EL (cell line): ENCODE measurements around the gene PLN.

ENCODE experiments used
- DNase-seq: peaks from one replicate; pipeline ENCODE4 v3.0.0-alpha.2; 2016

The PLN gene

DNA sequence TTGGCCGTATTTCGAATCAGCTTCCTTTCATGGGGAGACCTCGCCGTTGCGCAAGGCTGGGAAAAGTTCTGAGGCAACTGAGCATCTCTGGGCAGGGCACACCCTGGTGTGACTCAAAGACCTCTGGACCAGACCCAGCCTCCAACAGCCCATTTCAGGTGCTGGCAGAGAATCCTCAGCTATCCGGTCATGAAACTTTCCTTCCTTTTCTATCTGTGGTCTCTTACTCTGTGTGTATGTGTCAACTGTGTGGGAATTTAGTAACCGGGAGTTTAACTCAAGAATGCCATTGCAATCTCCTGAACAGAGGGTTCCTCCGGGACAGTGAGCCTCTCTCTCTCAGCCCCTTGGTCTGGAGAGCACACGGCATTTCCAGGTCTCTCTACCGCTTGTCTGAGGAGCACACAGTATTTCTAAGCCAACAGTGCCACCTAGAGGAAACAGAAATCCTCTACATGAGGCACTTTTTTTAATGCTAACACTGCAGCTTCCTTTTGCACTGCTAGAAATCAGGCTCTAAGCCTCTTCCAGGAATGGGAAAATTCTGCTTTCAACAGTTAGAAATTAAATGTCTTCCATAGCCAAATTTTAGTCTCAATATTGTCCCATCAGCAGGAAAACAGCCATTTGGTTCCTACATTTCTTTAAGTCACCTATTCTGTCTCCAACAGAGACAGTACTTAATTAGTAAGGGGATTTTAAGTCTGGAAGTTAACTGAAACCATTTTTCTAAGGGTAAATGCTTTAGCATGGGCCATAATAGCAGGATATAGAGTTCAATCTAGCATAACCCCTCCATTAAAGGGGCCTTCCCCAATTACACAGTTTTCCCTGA is 32.7 kb downstream of the PLN start:
- DNase-seq = peak; percentile 74

DNA sequence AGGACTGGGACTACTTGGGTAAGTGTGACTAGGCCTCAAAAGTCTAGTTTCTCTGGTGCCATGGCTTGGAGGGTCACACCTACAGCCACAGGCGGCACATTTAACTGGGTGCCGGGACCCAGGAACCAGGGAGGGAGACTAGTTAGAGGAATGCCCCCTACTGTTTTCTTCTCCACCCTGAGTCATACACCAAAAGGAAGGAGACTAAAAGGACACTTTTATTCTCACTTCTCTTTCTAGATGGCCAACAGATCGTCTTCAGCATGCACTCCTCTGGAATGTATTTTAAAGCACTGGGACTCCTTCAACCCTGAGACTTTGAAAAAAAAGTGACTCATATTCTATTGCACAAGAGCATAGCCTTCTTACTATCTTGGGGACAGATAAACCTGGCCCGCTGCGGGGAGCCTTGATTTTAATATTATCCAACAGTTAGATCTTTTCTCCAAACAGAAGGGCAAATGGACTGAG is 33.4 kb downstream of the PLN start:
- DNase-seq = peak; percentile 81

DNA sequence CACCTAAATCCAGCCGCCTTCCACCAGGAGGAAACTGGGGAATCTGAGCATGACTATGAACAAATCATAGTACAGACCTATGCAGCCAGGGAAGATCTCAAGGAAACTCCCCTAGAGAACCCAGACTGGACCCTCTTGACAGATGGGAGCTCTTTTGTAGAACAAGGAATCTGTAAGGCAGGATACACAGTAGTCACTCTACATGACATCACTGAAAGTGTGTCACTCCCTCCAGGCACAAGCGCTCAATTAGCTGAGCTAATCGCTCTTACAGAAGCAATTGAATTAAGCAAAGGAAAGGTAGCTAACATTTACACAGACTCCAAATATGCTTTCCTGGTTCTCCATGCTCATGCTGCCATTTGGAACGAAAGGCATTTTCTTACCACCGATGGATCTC is 36.8 kb downstream of the PLN start:
- no peak for DNase-seq

GRCh38 chr6:118586746-118587485 is 38.8 kb downstream of the PLN start:
- DNase-seq = no peak

DNA sequence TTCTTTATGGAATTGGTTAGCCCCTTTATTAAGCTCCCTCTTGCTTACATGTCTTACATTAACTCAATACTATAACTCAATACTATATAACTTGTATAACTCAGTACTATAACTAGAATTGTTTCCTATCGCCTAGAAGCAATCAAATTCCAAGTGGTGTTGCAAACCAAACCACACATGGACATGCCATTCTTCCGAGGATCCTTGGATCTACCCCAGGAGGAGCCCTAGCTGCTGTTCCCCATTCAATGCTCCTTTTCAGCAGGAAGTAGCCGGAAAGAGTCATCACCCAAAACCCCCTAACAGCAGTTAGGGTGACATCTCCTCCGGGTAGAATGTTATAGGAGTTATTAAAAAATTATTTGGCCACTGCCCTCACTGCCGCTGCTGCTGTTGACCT is 40.5 kb downstream of the PLN start:
- peak; percentile 38 for DNase-seq

DNA sequence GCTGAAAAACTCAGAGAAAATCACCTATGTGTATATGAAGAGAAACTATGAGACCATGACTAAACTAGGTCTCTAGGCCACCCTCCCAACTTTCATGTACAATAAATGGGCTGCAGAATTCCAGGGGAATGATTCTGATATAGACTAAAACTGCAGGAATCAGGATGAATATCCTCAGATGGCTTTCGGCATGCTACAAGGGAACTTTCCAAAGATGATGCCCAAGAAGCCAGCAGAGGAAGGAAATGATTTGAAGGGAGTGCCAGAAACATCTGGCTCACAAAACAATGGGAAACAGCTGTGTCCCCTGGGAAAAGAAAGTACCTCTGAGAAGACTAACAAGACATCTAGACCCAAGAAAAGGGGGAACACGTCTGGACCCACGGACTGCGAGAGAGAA is 41.1 kb downstream of the PLN start:
- DNase-seq = no peak

- DNase-seq = no peak
Observed at GRCh38 chr6:118589649-118590365, 41.7 kb downstream of the PLN start.

- no peak for DNase-seq
Observed at GRCh38 chr6:118591897-118592296, 43.8 kb downstream of the PLN start.

DNA sequence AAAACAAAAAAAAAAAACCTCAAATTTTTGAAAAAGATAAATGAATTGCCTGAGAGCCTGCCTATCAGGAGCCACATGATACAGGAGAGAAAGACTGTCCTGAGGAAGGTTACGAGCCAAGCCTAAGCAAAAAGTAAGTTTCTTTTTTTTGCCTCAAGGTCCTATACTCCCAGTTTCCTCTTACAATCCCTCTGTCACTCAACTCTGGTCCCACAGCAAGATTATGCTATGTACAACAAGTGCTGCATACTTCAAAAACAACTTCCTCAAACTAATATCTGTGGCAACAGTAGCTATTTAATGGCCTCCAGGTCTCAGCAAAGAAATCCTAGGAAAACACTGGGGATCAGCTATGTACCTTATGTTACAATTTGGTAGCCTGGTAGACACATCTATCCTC is 46.8 kb downstream of the PLN start:
- DNase-seq = no peak

GRCh38 chr6:118596774-118597320 is 48.8 kb downstream of the PLN start:
- DNase-seq = no peak

GRCh38 chr6:118597636-118598035 is 49.5 kb downstream of the PLN start:
- DNase-seq = no peak

GRCh38 chr6:118598324-118598723 is 50.2 kb downstream of the PLN start:
- no peak for DNase-seq

DNA sequence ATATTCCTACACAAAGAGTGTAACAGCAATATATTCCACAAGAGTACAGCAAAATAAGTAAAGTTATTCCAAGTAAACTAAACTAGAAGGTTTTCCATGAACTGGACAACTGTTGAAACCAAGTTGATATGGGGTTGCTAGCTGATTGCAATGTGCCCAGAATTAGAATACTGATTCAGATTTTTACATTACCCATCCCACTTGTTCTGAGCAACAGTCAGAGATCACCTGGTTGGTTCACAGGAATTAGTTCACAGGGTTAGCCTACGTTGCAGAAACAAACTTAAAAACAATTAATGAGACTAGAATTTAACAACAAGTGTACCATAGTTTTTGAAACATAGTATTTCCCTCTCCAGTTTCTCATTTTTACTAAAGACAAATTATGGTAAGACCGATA is 54.2 kb downstream of the PLN start:
- DNase-seq = no peak

DNA sequence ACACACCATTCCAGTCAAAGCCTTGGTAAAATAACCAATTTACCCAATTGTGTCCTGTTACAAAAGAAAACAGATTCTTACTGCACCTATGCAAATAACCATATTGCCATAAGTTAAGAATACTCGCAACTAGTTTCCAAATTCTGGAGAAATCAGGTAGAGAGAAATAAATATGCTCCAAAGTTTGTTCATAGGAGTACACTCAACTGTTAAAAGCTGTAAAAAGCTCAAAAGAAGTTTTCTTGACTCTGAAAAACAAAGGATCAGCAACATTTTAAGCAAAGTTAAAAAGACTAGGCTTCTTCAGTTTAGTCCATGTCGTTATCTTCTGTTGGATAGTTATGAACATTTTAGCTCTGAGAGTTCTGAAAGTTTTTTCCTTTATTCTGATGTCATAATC is 55.3 kb downstream of the PLN start:
- DNase-seq = no peak

- DNase-seq = no peak
Observed at GRCh38 chr6:118606268-118606667, 58.2 kb downstream of the PLN start.

DNA sequence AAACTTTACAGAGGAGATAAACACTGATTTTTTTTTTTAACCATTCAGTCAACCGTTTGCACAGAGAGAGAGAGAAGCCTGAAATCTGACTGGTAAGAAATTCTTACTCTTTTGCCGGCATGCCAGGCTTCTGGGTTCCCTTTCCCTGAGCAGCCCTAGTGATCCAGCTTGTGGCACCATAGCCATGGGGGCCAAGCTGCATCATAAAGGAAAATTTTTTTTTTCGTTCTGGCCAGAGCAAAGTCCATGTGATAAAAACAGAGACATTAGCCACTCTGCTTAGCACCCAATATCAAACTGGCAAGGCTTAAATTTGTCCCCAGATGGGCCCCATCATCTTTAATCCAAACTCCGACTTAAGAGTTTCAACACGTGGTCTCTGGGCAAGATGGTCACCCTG is 58.8 kb downstream of the PLN start:
- DNase-seq = no peak
